Right cardiac atrium (tissue), 5 donors: Measurements from ENCODE around the gene RAMACL. TPM values are rescaled to one million over a fixed set of nuclear protein-coding genes. Genes with fewer than 3 reads are reported as not detected.

Source experiments
- ATAC-seq, 2 donors: fragments of 200-7000 bp; cut with Tn5 transposase; one replicate each; pipeline versions ENCODE4 v1.8.0 to v1.9.1; 2020; ENCODE audit warnings: moderate library complexity in 2 of 2, mild to moderate bottlenecking in 1 of 2
- DNase-seq, 3 donors: peaks; one replicate each; pipeline ENCODE4 v3.0.0-alpha.2; 2020
- H3K27ac ChIP-seq: one replicate; pipeline ENCODE4 v1.5.1; 2013; ENCODE audit warnings: mild to moderate bottlenecking, low read length, control low read depth, moderate library complexity
- H3K27me3 ChIP-seq: one replicate; pipeline ENCODE4 v1.6.1; 2013; ENCODE audit not compliant: control insufficient read depth, insufficient read depth
- H3K4me1 ChIP-seq: one replicate; pipeline ENCODE4 v1.6.1; 2013; ENCODE audit warnings: low read length; ENCODE audit not compliant: control insufficient read depth, insufficient read depth
- H3K4me3 ChIP-seq: one replicate; pipeline ENCODE4 v1.5.1; 2013; ENCODE audit warnings: low read length, control low read depth
- H3K9me3 ChIP-seq: one replicate; pipeline ENCODE4 v1.6.1; 2013; ENCODE audit warnings: low read length; ENCODE audit not compliant: control insufficient read depth
- WGBS: extraction: QIAGEN DNeasy Blood & Tissue Kit; methylation state at CpG from one replicate; pipeline ENCODE4 v1.1.7; 2013; 5-methylcytosine and 5-hydroxymethylcytosine counted together
- intact Hi-C, 4 donors: fragments of 100-400 bp; cut with DNase I; formaldehyde crosslinking; loops; one replicate each; pipeline versions ENCODE4 v1.11.0 to v1.14.0; 2022 to 2023
- polyA plus RNA-seq: library from polyadenylated mRNA; stranded (reverse); fragments of 200-250 nt; gene quantifications from one replicate; pipeline ENCODE4 v1.2.3, GENCODE V29; 2013
- total RNA-seq, 4 donors: library from RNA; stranded (reverse); fragmentation: NEBNext Ultra II Directional; extraction: Animal tissue kit (Norgen Biotek cat#: 25700); gene quantifications; one replicate each; pipeline ENCODE4 v1.2.1, GENCODE V29; 2021
- donor health status: healthy with polysubstance abuse.
- donor health status: DM: no; HTN: yes; CAD: no.
- donor health status: DM: no; HTN: no; CAD: no.
- donor health status: DM: no; HTN: yes; CAD: no; lungs with severe emphysema.
- donor health status: DM: yes; HTN: yes; CAD: no.

The RAMACL gene
- total and polyA plus RNA-seq, 5 donors: 0.31 to 1.0 (median 0.47) TPM

DNA sequence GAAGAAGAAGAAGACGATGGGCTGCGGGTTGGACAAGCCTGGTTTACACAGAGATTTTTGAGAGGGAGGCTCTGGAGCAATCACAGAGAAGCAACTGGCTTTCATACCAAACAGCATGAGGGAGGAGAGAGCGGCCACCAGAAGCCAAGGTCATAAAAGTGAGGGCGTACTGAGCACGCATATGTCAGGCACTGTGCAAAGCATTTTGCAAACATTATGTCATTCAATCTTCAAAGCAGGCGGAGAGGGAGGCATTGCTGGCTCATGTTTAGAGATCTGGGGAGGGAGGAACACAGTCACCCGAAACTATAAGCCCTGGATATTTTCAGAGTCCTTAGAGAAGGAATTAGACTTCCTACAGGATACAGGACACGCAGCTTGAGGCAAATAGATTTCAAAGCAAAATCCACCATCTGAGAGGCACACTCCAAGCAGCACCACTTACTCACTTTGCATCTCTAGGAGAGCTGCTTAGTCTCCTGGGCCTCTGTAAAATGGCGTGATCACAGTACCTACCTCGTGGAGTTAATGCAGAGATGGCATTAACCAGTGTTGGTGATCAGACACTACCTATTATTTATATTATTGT lies 24.6 kb downstream of the RAMACL start:
- Histone ChIP-seq H3K27ac (no peak overlapping the region), H3K4me1 (no peaks in the 10 kb centered on the region), H3K4me3 (no peak overlapping the region), H3K9me3 (no peaks in the 10 kb centered on the region), H3K27me3 (no peaks in the 10 kb centered on the region)
- WGBS: 84% methylated on average over 10 of the region's 10 CpGs
- DNase-seq: no peak
- ATAC-seq: no peak
- intact Hi-C loops: no loop called here

GRCh38 chr6:166560222-166560621 lies 26.3 kb downstream of the RAMACL start:
- intact Hi-C loops: no loop called here
- Histone ChIP-seq H3K9me3 (no peaks in the 10 kb centered on the region), H3K4me1 (peaks cover 6% of the 10 kb centered on the region), H3K4me3 (no peak overlapping the region), H3K27ac (no peak overlapping the region), H3K27me3 (no peaks in the 10 kb centered on the region)
- ATAC-seq (no peak), DNase-seq (no peak)
- WGBS: 99% methylated on average over 3 of the region's 3 CpGs

GRCh38 chr6:166559662-166560061 lies 26.8 kb downstream of the RAMACL start:
- H3K4me1 ChIP-seq: peaks cover 6% of the 10 kb centered on the region
- intact Hi-C loops: loop anchor here in 2 of 4 donors (10.0 kb wide), 1 partner anchor 65 kb away; the partner anchor contains the start of gene RPS6KA2 (in 2 of the 2)

GRCh38 chr6:166559211-166559610 lies 27.3 kb downstream of the RAMACL start:
- Histone ChIP-seq H3K27me3 (no peaks in the 10 kb centered on the region), H3K4me1 (peaks cover 8% of the 10 kb centered on the region), H3K4me3 (no peak overlapping the region), H3K27ac (no peak overlapping the region), H3K9me3 (no peaks in the 10 kb centered on the region)
- ATAC-seq: no peak
- DNase-seq: no peak
- 92% methylated on average over 5 of the region's 5 CpGs for WGBS
- intact Hi-C loops: loop anchor here in 2 of 4 donors (10.0 kb wide), 1 partner anchor 66 kb away; the partner anchor contains the start of gene RPS6KA2 (in 2 of the 2)

More at GRCh38 chr6:166559662-166560061, 26.8 kb downstream of the RAMACL start:
- no peak overlapping the region for H3K27ac ChIP-seq
- DNase-seq (no peak), ATAC-seq (no peak)
- 98% methylated on average over 1 of the region's 1 CpG for WGBS
- H3K9me3 ChIP-seq: no peaks in the 10 kb centered on the region
- H3K27me3 ChIP-seq: no peaks in the 10 kb centered on the region
- no peak overlapping the region for H3K4me3 ChIP-seq

DNA sequence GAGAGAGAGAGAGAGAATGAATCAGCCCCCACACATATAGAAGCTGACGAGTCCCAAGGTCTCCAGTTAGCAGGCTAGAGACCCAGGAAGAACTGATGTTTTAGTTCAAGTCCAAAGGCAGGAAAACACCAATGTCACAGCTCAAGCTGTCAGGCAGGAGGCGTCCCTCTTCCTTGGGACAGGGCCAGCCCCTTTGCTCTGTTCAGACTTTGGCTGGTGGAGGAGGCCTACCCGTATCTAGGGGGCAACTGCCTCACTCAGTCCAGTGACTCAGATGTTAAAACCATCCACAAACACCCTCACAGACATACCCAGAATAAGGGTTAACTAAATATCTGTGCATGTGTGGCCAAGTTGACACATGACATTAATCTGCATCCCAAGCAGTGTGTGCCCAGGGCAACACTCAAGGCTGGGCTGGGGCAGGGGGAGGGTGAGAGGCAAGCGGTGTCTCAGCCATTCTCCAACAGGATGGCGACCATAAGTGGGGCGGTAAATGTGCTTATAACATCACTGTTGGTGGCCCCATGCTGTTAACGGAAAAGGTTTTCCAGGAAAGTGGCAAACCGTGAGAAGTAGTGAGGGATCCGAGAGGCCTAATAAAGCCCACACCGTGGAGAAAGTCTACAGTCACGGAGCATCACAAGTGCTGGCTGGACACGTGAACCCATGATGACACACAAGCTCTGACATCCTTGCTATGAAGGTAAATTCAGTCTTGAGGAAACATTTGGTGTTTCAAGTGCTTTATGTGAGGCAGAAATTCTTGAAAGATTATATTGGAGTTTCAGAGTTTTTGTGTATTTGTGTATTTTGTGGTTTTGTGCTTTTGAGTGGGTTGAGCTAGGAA lies 28.1 kb downstream of the RAMACL start:
- WGBS: 91% methylated on average over 12 of the region's 12 CpGs
- Histone ChIP-seq H3K27me3 (no peaks in the 10 kb centered on the region), H3K27ac (no peak overlapping the region), H3K4me3 (no peak overlapping the region), H3K4me1 (peaks cover 8% of the 10 kb centered on the region), H3K9me3 (no peaks in the 10 kb centered on the region)
- intact Hi-C loops: loop anchor here in 2 of 4 donors (10.0 kb wide), 1 partner anchor 66 kb away; the partner anchor contains the start of gene RPS6KA2 (in 2 of the 2)
- ATAC-seq (no peak), DNase-seq (no peak)

DNA sequence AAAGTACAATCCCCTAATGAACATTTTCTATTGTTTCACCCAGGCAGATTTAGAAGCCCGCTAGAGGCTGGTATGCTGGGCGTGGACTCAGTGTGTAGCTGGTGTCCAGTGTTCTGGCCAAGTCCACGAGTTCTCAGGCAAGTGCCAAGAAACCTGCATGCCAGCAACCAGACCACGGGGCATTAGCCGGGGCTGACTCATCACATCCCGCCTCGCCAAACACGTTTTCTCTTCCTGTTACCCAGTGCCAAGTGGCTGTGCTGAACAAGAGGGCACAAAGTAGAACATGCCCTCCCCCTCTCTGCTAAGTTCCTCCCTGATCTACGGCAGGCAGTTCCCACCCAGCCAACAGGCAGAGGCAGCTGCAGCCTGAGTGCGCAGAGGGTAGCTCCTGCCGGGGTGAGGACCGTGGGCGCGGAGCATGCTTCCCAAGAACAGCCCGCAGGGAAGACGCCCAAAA lies 29.6 kb downstream of the RAMACL start:
- 60% methylated on average over 16 of the region's 16 CpGs for WGBS
- DNase-seq (peak; percentile 79 to 90 (median 87)), ATAC-seq (peak; percentile 93 to 96)
- H3K4me1 ChIP-seq: peaks cover 8% of the 10 kb centered on the region
- H3K27ac ChIP-seq: peak overlapping the region; percentile 0
- no peaks in the 10 kb centered on the region for H3K9me3 ChIP-seq
- no peak overlapping the region for H3K4me3 ChIP-seq
- H3K27me3 ChIP-seq: no peaks in the 10 kb centered on the region
- intact Hi-C loops: loop anchor here in 2 of 4 donors (10.0 kb wide), 1 partner anchor 68 kb away; the partner anchor contains the start of gene RPS6KA2 (in 2 of the 2)

DNA sequence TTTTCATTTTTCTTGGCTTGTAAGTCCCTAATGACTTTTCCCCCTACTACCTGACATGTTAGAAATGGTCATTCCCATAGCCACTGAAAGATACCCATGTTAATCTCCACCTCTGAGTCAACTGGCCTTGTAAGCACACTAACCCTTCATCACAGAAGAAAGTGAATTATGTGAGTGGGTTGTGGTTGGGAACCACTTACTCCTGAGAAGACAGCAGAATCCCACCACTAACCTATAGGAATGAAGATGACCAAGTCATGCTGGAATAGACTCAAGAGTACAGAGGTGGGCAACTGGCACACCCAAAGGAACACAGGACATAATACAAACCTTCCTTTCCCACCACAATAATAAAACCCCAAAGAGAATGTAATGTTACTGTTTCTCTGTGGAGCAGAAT lies 30.1 kb downstream of the RAMACL start:
- intact Hi-C loops: loop anchor here in 2 of 4 donors (10.0 kb wide), 1 partner anchor 68 kb away; the partner anchor contains the start of gene RPS6KA2 (in 2 of the 2)
- H3K4me1 ChIP-seq: peaks cover 8% of the 10 kb centered on the region
- no peak overlapping the region for H3K4me3 ChIP-seq
- H3K9me3 ChIP-seq: no peaks in the 10 kb centered on the region
- H3K27me3 ChIP-seq: no peaks in the 10 kb centered on the region
- ATAC-seq: no peak
- DNase-seq: no peak
- peak overlapping the region; percentile 71 for H3K27ac ChIP-seq

- intact Hi-C loops: loop anchor here in 2 of 4 donors (10.0 kb wide), 1 partner anchor 70 kb away; the partner anchor contains the start of gene RPS6KA2 (in 2 of the 2)
- DNase-seq: no peak
- Histone ChIP-seq H3K27ac (peak overlapping the region; percentile 4), H3K9me3 (no peaks in the 10 kb centered on the region), H3K4me1 (peaks cover 8% of the 10 kb centered on the region), H3K4me3 (no peak overlapping the region), H3K27me3 (no peaks in the 10 kb centered on the region)
- ATAC-seq: no peak
- 80% methylated on average over 6 of the region's 6 CpGs for WGBS
These were observed 31.4 kb downstream of the RAMACL start for GRCh38 chr6:166555086-166555485.

DNA sequence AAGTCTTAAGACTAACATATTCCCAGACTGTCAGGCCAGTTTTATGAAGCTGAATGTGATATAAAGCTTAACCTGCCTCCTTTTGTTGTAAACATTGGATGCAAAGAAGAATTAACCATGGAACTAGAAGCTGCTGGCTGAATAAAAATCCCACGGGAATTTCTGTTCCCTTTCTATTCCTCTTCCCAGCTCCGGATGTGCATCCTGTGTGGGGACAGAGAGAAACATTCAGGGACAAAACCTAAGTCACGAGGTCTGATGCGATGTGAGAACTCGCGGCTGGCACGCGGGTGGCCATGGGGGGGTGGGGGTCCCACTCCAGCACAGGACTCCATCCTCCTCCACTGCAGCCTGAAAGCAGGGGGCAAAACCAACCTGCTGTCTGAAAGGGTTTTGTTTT lies 32.2 kb downstream of the RAMACL start:
- H3K27ac ChIP-seq: peak overlapping the region; percentile 43
- H3K4me3 ChIP-seq: no peak overlapping the region
- DNase-seq: peak in 2 of 3 donors; percentile 67 to 69
- H3K27me3 ChIP-seq: no peaks in the 10 kb centered on the region
- H3K4me1 ChIP-seq: peaks cover 8% of the 10 kb centered on the region
- peak in 1 of 2 donors; percentile 7 for ATAC-seq
- intact Hi-C loops: loop anchor here in 2 of 4 donors (10.0 kb wide), 1 partner anchor 70 kb away; the partner anchor contains the start of gene RPS6KA2 (in 2 of the 2)
- H3K9me3 ChIP-seq: no peaks in the 10 kb centered on the region
- 59% methylated on average over 8 of the region's 8 CpGs for WGBS

DNA sequence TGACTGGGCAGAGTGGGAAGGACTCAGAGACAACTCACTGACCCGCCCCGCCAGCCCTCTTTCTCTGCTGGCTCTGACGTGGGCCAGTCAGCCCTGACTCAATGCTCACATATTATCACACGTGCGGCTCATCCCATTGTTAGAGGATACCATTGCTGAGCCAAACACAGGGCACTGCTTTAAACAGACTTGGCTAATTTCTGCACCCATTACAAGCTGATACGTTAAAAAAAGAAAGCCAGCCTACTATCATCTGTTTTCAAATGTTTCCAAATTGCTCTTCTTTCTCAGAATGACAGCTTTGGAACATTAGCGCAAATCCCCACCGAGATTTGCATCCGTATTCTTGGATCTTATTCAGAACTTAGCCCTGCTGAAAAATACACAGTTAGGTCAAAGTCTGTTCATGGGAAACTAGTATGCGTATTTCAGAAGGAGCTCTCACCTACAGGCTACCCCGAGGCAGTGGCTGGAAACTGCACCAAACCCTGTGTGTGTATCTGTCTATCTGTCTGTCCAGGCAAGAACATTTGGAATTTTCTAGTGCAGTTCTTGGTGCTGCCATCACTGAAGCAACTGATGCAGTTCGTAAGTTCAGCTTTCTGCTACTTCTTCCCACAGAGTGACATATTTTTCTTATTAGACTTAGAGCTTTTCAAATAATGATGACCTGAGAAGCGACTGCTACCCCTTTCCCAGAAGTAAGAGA lies 32.8 kb downstream of the RAMACL start:
- peak in 1 of 2 donors; percentile 68 for ATAC-seq
- no peaks in the 10 kb centered on the region for H3K9me3 ChIP-seq
- no peak overlapping the region for H3K4me3 ChIP-seq
- intact Hi-C loops: loop anchor here in 2 of 4 donors (10.0 kb wide), 1 partner anchor 71 kb away; the partner anchor contains the start of gene RPS6KA2 (in 2 of the 2)
- no peaks in the 10 kb centered on the region for H3K27me3 ChIP-seq
- peak overlapping the region; percentile 61 for H3K27ac ChIP-seq
- WGBS: 49% methylated on average over 13 of the region's 13 CpGs
- peaks cover 8% of the 10 kb centered on the region for H3K4me1 ChIP-seq
- DNase-seq: peak in 2 of 3 donors; percentile 40 to 69
